Parathyroid adenoma (tissue), 2 donors: ENCODE measurements around the gene GTF2F2.

Experiments used
- H2AFZ ChIP-seq: fragments of 300-600 bp; sonication (generic); one replicate; pipeline ENCODE4 v1.7.0; 2017; ENCODE audit warnings: antibody characterized with exemption, mild to moderate bottlenecking
- H3K27ac ChIP-seq: fragments of 300-600 bp; sonication (generic); one replicate; pipeline ENCODE4 v1.7.0; 2017
- H3K27me3 ChIP-seq: fragments of 300-600 bp; sonication (generic); one replicate; pipeline ENCODE4 v1.7.0; 2017; ENCODE audit warnings: low read length; ENCODE audit not compliant: control insufficient read depth, insufficient read depth
- H3K36me3 ChIP-seq: fragments of 300-600 bp; sonication (generic); one replicate; pipeline ENCODE4 v1.7.0; 2017; ENCODE audit warnings: low read length; ENCODE audit not compliant: control insufficient read depth, insufficient read depth
- H3K4me1 ChIP-seq: fragments of 300-600 bp; sonication (generic); one replicate; pipeline ENCODE4 v1.7.0; 2017; ENCODE audit warnings: control low read depth
- H3K4me2 ChIP-seq: fragments of 300-600 bp; sonication (generic); one replicate; pipeline ENCODE4 v1.7.0; 2017; ENCODE audit warnings: low read length
- H3K4me3 ChIP-seq: fragments of 300-600 bp; sonication (generic); one replicate; pipeline ENCODE4 v1.7.0; 2017; ENCODE audit warnings: low read depth, low read length
- H3K79me2 ChIP-seq: fragments of 300-600 bp; sonication (generic); one replicate; pipeline ENCODE4 v1.7.0; 2017; ENCODE audit warnings: control low read depth
- H3K9ac ChIP-seq: fragments of 300-600 bp; sonication (generic); one replicate; pipeline ENCODE4 v1.7.0; 2017; ENCODE audit warnings: mild to moderate bottlenecking
- H3K9me3 ChIP-seq: fragments of 300-600 bp; sonication (generic); one replicate; pipeline ENCODE4 v1.7.0; 2017; ENCODE audit warnings: low read length; ENCODE audit not compliant: control insufficient read depth
- CTCF ChIP-seq: fragments of 300-600 bp; sonication (generic); IDR thresholded peaks from one replicate; pipeline ENCODE4 v1.7.0; 2017; ENCODE audit warnings: antibody characterized with exemption, mild to moderate bottlenecking
- donor health status: primary hyperparathyroidism.

GTF2F2 gene

DNA sequence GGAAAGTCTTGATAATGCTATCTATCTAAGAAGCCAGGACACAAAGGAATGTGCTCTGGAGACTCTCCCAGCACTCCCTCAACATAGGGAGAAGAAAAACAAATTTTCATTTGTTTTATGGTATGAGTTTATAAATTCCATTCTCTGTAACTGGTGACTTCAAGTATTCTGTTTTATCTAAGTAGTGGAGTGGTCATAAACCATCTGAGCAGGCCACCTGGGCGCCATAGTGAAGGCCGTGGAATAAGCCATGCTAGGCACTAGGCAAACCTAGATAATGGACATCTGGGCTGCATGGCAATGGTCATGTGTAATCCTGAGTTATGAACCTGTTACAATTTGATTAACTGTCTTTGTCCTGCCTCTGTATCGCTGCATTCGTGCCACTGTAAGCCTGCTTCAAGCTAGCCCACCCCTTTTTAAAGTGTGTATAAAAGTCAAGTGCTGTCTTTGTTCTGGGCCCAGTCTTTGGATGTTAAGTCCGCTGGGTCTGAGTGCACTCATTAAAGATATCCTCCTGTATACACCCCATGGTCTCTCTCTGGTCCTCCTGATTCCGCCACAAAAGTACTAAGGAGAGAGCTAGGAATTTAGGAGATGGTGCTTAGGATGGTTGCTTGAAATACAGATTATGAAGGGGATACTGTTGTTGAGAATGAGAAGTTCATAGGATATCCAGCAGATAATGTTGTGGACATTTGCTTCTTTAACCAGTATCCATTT lies 13.2 kb downstream of the GTF2F2 start:
- H3K4me2 ChIP-seq, result no peak overlapping the region
- no peaks in the 10 kb centered on the region for H3K4me1 ChIP-seq
- no peak overlapping the region for H2AFZ ChIP-seq
- peaks cover 17% of the 10 kb centered on the region for H3K79me2 ChIP-seq
- no peaks in the 10 kb centered on the region for H3K9me3 ChIP-seq
- H3K27me3 ChIP-seq, result no peaks in the 10 kb centered on the region
- TF ChIP-seq CTCF, result no peak
- H3K4me3 ChIP-seq, result no peak overlapping the region
- H3K36me3 ChIP-seq, result no peaks in the 10 kb centered on the region
- H3K27ac ChIP-seq, result no peak overlapping the region
- no peak overlapping the region for H3K9ac ChIP-seq

DNA sequence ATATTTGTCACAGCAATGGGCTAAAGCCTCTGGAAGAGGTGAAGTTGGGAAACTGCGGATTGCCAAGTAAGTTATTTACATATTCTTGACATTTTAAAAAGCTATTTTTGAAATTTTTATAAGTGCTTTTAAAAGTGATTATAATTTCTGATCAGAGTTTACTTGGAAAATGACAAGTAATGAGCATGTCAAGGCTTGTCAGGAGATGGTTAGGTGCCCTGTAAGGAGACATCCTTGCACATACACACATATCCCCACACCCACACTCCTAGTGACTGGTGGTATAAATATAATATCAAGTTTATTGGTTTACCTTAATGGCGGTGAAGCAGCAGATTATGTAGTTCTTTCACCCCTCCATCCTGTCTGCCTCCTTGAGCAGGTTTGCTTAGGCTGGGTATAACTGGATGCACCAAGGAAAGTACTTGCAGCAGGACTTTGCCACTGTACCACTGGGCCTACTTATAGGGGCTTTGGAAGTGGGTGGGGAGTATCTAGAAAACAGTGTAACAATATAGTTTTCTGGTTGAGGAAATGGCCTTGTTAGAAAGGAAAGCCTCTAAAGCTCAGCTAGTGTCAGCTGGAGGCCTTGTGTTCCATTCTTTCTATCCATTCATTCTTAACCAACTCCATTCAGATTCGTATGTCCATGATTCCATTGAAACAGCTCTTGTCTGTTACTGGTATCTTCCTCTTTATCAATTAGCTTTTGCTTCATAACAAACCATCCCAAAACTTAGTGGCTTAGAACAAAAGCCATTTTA lies 16.6 kb downstream of the GTF2F2 start:
- Histone ChIP-seq H3K27ac (no peak overlapping the region), H3K4me3 (no peak overlapping the region)

DNA sequence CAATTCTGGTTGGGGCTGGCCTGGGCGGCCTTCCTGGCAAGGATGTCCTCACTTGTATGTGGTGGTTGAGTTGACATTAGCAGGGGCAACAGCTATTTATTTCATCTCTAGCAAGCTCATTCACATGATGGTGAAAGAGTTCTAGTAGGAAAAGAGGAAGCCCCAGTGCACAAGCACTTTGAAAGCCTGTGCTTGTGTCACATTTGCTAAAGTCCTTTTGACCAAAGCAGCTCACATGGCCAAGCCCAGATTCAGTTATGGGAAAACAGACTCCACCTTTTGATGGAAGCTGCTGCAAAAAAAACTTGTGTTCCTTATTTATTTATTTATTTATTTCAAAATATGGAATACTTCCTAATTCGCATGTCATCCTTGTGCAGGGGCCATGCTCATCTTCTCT lies 17.2 kb downstream of the GTF2F2 start:
- no peak overlapping the region for H3K27ac ChIP-seq
- H3K36me3 ChIP-seq, result no peaks in the 10 kb centered on the region
- H3K4me1 ChIP-seq, result no peaks in the 10 kb centered on the region
- no peaks in the 10 kb centered on the region for H3K9me3 ChIP-seq
- no peaks in the 10 kb centered on the region for H3K27me3 ChIP-seq
- no peak overlapping the region for H3K9ac ChIP-seq
- TF ChIP-seq CTCF, result no peak
- H3K4me2 ChIP-seq, result no peak overlapping the region
- H3K4me3 ChIP-seq, result no peak overlapping the region
- no peak overlapping the region for H2AFZ ChIP-seq
- H3K79me2 ChIP-seq, result peaks cover 7% of the 10 kb centered on the region

More for the DNA sequence above, 16.6 kb downstream of the GTF2F2 start:
- no peaks in the 10 kb centered on the region for H3K4me1 ChIP-seq
- no peaks in the 10 kb centered on the region for H3K36me3 ChIP-seq
- H3K4me2 ChIP-seq, result no peak overlapping the region
- no peaks in the 10 kb centered on the region for H3K27me3 ChIP-seq
- no peak overlapping the region for H3K9ac ChIP-seq
- no peaks in the 10 kb centered on the region for H3K9me3 ChIP-seq
- H3K79me2 ChIP-seq, result peaks cover 7% of the 10 kb centered on the region
- H2AFZ ChIP-seq, result no peak overlapping the region
- no peak for TF ChIP-seq CTCF

DNA sequence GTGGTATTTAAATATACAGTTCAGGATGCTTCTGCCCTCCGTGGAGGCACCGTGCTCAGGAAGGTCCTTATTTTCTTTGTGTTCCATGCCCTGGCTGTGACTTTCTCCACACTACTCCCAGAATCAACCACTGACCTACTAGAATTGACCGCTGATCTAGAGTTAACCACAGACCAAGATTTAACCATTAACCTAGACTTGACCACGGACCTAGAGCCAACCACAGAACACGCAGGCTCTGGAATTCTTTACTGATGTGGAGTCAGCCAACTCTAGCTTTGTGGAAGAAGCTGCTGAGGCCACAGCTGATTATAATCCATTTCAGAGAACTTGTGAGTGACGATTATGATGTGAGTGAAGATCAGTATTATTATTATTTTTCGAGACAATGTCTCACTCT lies 18.0 kb downstream of the GTF2F2 start:
- no peak overlapping the region for H3K9ac ChIP-seq
- no peak overlapping the region for H2AFZ ChIP-seq
- H3K4me1 ChIP-seq, result no peaks in the 10 kb centered on the region
- H3K36me3 ChIP-seq, result no peaks in the 10 kb centered on the region
- TF ChIP-seq CTCF, result no peak
- H3K79me2 ChIP-seq, result peaks cover 6% of the 10 kb centered on the region
- H3K9me3 ChIP-seq, result no peaks in the 10 kb centered on the region
- no peaks in the 10 kb centered on the region for H3K27me3 ChIP-seq
- H3K4me3 ChIP-seq, result no peak overlapping the region
- no peak overlapping the region for H3K4me2 ChIP-seq
- no peak overlapping the region for H3K27ac ChIP-seq
